ENCODE measurements around the gene LOC101059915.
"Not testable (repeated sequence)": the region's sequence is repeated elsewhere in the genome, so short reads cannot be mapped to it uniquely, and the experiment has no call there.

Gene LOC101059915

GRCh38 chrX:71665747-71666146 is 1.6 kb upstream of the LOC101059915 start:
- no peaks in the 10 kb centered on the region for H3K36me3 ChIP-seq (ENCODE audit: control insufficient read depth, insufficient read depth, low read length)
- H3K27me3 ChIP-seq (ENCODE audit: control insufficient read depth, insufficient read depth, low read length): no peaks in the 10 kb centered on the region
- H3K9me3 ChIP-seq (ENCODE audit: control insufficient read depth, insufficient read depth, low read length): no peaks in the 10 kb centered on the region
- H3K4me1 ChIP-seq (ENCODE audit: control insufficient read depth, insufficient read depth, low read length): no peaks in the 10 kb centered on the region
- no peak overlapping the region for H3K4me3 ChIP-seq (ENCODE audit: low read depth, low read length)
- H3K9ac ChIP-seq (ENCODE audit: low read depth, low read length): no peak overlapping the region

DNA sequence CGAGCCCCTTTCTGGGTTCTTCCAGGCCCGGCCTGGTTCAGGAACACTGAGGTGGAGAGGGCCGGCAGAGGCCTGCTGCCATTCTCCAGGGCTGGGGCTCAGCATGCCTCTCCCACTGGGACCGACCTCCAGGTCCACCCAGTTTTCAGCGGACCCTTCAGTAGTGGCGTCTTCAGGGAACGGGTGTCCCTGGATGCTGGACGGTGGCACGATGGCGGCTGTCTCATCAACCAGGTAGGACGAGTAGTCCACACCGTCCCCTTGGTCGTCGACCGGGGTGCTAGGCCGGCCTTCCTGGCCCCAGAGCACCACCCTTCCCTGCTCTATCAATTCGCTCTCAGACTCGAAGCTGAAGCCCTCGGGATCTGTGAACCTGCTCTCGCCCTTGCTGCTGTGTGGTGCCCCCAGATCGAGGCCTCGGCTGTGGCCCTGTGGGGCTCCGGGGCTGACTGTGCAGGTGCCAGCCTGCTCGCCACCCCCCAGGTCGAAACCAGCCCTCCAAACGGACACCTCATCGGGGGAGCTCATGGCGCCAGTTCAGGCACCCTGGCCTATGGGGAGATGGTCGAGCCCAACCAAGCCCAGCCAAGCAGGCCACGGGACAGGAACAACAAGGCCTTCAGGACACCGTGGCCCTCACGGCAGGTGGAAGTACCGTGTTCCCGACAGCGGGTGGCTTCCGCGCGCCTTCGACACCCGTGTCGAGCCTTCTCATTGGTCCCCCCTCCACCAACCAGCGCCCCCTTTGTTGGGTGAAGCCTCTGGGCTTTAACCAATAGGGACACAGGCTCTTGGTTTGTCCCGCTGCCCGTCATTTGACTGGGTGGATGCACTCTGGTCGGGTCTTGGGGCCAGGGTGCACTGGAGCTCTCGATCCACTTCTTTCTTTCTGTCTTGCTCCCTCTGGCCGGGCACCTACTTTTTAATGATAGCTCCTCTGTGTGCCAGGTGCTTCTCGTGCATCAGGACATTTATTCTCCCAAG is 814 bp upstream of the LOC101059915 start:
- Histone ChIP-seq H3K36me3 (ENCODE audit: control insufficient read depth, insufficient read depth, low read length) (no peaks in the 10 kb centered on the region), H3K4me3 (ENCODE audit: low read depth, low read length) (no peak overlapping the region), H3K4me1 (ENCODE audit: control insufficient read depth, insufficient read depth, low read length) (no peaks in the 10 kb centered on the region), H3K9ac (ENCODE audit: low read depth, low read length) (no peak overlapping the region), H3K9me3 (ENCODE audit: control insufficient read depth, insufficient read depth, low read length) (no peaks in the 10 kb centered on the region), H3K27me3 (ENCODE audit: control insufficient read depth, insufficient read depth, low read length) (no peaks in the 10 kb centered on the region)

DNA sequence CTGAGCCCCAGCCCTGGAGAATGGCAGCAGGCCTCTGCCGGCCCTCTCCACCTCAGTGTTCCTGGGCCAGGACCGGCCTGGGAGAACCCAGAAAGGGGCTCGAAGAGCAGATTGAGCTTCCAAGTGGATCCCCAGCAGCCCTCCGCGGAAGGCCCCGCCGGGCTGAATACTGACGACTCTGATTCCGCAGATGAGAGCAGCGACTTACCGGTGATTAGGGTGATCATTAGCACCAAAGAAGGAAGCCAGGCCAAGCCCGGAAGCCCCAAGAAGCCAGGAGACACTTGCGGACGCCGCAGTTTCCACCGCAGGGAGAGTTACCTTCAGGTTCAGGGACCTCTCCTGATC is 876 bp downstream of the LOC101059915 start:
- Histone ChIP-seq H3K27me3 (ENCODE audit: control insufficient read depth, insufficient read depth, low read length) (no peaks in the 10 kb centered on the region), H3K9me3 (ENCODE audit: control insufficient read depth, insufficient read depth, low read length) (no peaks in the 10 kb centered on the region)

GRCh38 chrX:71669492-71669891 is 2.1 kb downstream of the LOC101059915 start:
- Histone ChIP-seq H3K9me3 (ENCODE audit: control insufficient read depth, insufficient read depth, low read length) (peaks cover 4% of the 10 kb centered on the region), H3K4me1 (ENCODE audit: control insufficient read depth, insufficient read depth, low read length) (no peaks in the 10 kb centered on the region), H3K36me3 (ENCODE audit: control insufficient read depth, insufficient read depth, low read length) (no peaks in the 10 kb centered on the region), H3K27me3 (ENCODE audit: control insufficient read depth, insufficient read depth, low read length) (no peaks in the 10 kb centered on the region), H3K9ac (ENCODE audit: low read depth, low read length) (no peak overlapping the region), H3K4me3 (ENCODE audit: low read depth, low read length) (no peak overlapping the region)

More for the DNA sequence above, 876 bp downstream of the LOC101059915 start:
- Histone ChIP-seq H3K4me3 (ENCODE audit: low read depth, low read length) (no peak overlapping the region), H3K4me1 (ENCODE audit: control insufficient read depth, insufficient read depth, low read length) (no peaks in the 10 kb centered on the region), H3K9ac (ENCODE audit: low read depth, low read length) (no peak overlapping the region), H3K36me3 (ENCODE audit: control insufficient read depth, insufficient read depth, low read length) (no peaks in the 10 kb centered on the region)

DNA sequence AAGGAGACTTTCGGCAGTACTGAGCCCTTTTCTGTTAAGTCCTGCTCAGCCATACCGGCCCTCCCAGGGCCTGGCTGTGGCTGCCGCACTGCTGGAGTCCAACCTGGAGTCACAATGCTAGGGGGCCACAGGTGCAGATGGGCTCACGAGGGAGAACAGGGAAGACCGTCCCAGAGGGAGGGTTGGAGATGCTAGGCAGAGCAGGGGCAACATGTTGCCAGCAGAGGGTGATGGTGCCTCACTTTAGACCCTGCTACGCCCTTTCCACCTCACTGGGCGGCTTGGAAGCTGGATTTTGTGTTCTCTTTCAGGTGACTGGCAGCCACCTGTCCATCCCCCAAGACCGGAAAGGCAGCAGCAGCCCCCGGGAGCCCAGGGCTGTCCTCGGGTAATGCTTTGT is 2.6 kb downstream of the LOC101059915 start:
- not testable (repeated sequence) for H3K9me3 ChIP-seq (ENCODE audit: control insufficient read depth, insufficient read depth, low read length); H3K27me3 ChIP-seq (ENCODE audit: control insufficient read depth, insufficient read depth, low read length); H3K4me1 ChIP-seq (ENCODE audit: control insufficient read depth, insufficient read depth, low read length); H3K4me3 ChIP-seq (ENCODE audit: low read depth, low read length); H3K9ac ChIP-seq (ENCODE audit: low read depth, low read length); H3K36me3 ChIP-seq (ENCODE audit: control insufficient read depth, insufficient read depth, low read length)

- Histone ChIP-seq H3K9ac (ENCODE audit: low read depth, low read length) (no peak overlapping the region), H3K36me3 (ENCODE audit: control insufficient read depth, insufficient read depth, low read length) (no peaks in the 10 kb centered on the region), H3K4me3 (ENCODE audit: low read depth, low read length) (no peak overlapping the region), H3K9me3 (ENCODE audit: control insufficient read depth, insufficient read depth, low read length) (peaks cover 4% of the 10 kb centered on the region), H3K27me3 (ENCODE audit: control insufficient read depth, insufficient read depth, low read length) (no peaks in the 10 kb centered on the region), H3K4me1 (ENCODE audit: control insufficient read depth, insufficient read depth, low read length) (no peaks in the 10 kb centered on the region)
Observed at GRCh38 chrX:71671043-71671780, 3.9 kb downstream of the LOC101059915 start.

- Histone ChIP-seq H3K9ac (ENCODE audit: low read depth, low read length) (no peak overlapping the region), H3K4me3 (ENCODE audit: low read depth, low read length) (no peak overlapping the region), H3K36me3 (ENCODE audit: control insufficient read depth, insufficient read depth, low read length) (no peaks in the 10 kb centered on the region)
Observed at GRCh38 chrX:71671938-71672337, 4.6 kb downstream of the LOC101059915 start.

DNA sequence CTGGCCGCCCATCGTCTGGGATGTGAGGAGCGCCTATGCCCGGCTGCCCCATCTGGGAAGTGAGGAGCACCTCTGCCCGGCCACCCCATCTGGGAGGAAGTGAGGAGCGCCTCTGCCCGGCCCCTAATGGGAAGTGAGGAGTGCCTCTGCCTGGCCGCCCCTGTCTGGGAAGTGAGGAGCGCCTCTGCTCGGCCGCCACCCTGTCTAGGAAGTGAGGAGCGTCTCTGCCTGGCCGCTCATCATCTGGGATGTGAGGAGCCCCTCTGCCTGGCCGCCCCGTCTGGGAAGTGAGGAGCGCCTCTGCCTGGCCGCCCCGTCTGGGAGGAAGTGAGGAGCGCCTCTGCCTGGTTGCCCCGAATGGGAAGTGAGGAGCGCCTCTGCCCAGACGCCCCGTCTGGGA is 8.3 kb downstream of the LOC101059915 start:
- H3K36me3 ChIP-seq (ENCODE audit: control insufficient read depth, insufficient read depth, low read length); H3K27me3 ChIP-seq (ENCODE audit: control insufficient read depth, insufficient read depth, low read length); H3K9ac ChIP-seq (ENCODE audit: low read depth, low read length); H3K4me1 ChIP-seq (ENCODE audit: control insufficient read depth, insufficient read depth, low read length); H3K9me3 ChIP-seq (ENCODE audit: control insufficient read depth, insufficient read depth, low read length); H3K4me3 ChIP-seq (ENCODE audit: low read depth, low read length): not testable (repeated sequence)

More at GRCh38 chrX:71671938-71672337, 4.6 kb downstream of the LOC101059915 start:
- peaks cover 4% of the 10 kb centered on the region for H3K9me3 ChIP-seq (ENCODE audit: control insufficient read depth, insufficient read depth, low read length)
- H3K4me1 ChIP-seq (ENCODE audit: control insufficient read depth, insufficient read depth, low read length): no peaks in the 10 kb centered on the region
- no peaks in the 10 kb centered on the region for H3K27me3 ChIP-seq (ENCODE audit: control insufficient read depth, insufficient read depth, low read length)

DNA sequence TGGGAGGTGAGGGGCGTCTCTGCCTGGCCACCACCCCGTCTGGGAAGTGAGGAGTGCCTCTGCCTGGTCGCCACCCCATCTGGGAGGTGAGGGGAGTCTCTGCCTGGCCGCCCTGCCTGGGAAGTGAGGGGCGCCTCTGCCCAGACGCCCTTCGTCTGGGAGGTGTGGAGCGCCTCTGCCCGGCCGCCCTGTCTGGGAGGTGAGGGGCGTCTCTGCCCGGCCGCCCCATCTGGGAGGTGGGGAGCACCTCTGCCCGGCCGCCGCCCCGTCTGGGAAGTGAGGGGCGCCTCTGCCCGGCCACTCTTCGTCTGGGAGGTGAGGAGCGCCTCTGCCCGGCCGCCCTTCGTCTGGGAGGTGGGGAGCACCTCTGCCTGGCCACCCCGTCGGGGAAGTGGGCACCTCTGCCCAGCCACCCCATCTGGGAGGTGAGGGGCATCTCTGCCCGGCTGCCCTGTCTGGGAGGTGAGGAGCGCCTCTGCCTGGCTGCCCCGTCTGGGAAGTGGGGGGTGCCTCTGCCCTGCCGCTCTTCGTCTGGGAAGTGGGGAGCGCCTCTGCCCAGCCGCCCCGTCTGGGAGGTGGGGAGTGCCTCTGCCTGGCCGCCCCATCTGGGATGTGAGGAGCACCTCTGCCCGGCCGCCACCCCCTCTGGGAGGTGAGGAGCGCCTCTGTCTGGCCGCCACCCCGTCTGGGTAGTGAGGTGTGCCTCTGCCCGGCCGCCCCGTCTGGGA is 8.9 kb downstream of the LOC101059915 start:
- H3K27me3 ChIP-seq (ENCODE audit: control insufficient read depth, insufficient read depth, low read length); H3K9ac ChIP-seq (ENCODE audit: low read depth, low read length): not testable (repeated sequence)

DNA sequence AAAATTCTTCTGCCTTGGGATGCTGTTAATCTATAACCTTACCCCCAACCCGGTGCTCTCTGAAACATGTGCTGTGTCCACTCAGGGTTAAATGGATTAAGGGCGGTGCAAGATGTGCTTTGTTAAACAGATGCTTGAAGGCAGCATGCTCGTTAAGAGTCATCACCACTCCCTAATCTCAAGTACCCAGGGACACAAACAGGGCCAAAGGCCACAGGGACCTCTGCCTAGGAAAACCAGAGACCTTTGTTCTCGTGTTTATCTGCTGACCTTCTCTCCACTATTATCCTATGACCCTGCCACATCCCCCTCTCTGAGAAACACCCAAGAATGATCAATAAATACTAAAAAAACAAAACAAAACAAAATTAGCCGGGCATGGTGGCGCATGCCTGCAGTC is 9.8 kb downstream of the LOC101059915 start:
- H3K36me3 ChIP-seq (ENCODE audit: control insufficient read depth, insufficient read depth, low read length); H3K4me1 ChIP-seq (ENCODE audit: control insufficient read depth, insufficient read depth, low read length); H3K27me3 ChIP-seq (ENCODE audit: control insufficient read depth, insufficient read depth, low read length); H3K9ac ChIP-seq (ENCODE audit: low read depth, low read length); H3K4me3 ChIP-seq (ENCODE audit: low read depth, low read length); H3K9me3 ChIP-seq (ENCODE audit: control insufficient read depth, insufficient read depth, low read length): not testable (repeated sequence)

More for the DNA sequence above, 8.9 kb downstream of the LOC101059915 start:
- not testable (repeated sequence) for H3K9me3 ChIP-seq (ENCODE audit: control insufficient read depth, insufficient read depth, low read length); H3K36me3 ChIP-seq (ENCODE audit: control insufficient read depth, insufficient read depth, low read length); H3K4me1 ChIP-seq (ENCODE audit: control insufficient read depth, insufficient read depth, low read length); H3K4me3 ChIP-seq (ENCODE audit: low read depth, low read length)

- no peaks in the 10 kb centered on the region for H3K9me3 ChIP-seq (ENCODE audit: control insufficient read depth, insufficient read depth, low read length)
- no peaks in the 10 kb centered on the region for H3K27me3 ChIP-seq (ENCODE audit: control insufficient read depth, insufficient read depth, low read length)
- H3K36me3 ChIP-seq (ENCODE audit: control insufficient read depth, insufficient read depth, low read length): no peaks in the 10 kb centered on the region
- H3K4me1 ChIP-seq (ENCODE audit: control insufficient read depth, insufficient read depth, low read length): no peaks in the 10 kb centered on the region
- H3K9ac ChIP-seq (ENCODE audit: low read depth, low read length): no peak overlapping the region
- no peak overlapping the region for H3K4me3 ChIP-seq (ENCODE audit: low read depth, low read length)
Observed at GRCh38 chrX:71679575-71680207, 12.3 kb downstream of the LOC101059915 start.
